HEK293 (cell line): ENCODE measurements around the gene TMEM179.

Source experiments
- ZNF169 ChIP-seq: fragments of 450-650 bp; formaldehyde crosslinking; IDR thresholded peaks from 2 replicates; pipeline ENCODE4 v1.5.1; 2016; ENCODE audit warnings: missing biosample characterization, missing genetic modification characterization
- ZNF521 ChIP-seq: fragments of 450-650 bp; formaldehyde crosslinking; IDR thresholded peaks from 2 replicates; pipeline ENCODE4 v1.5.1; 2017; ENCODE audit warnings: missing biosample characterization, mild to moderate bottlenecking, missing genetic modification characterization
- ZNF548 ChIP-seq: fragments of 450-650 bp; formaldehyde crosslinking; IDR thresholded peaks from 2 replicates; pipeline ENCODE4 v1.5.1; 2016; ENCODE audit warnings: missing biosample characterization, missing genetic modification characterization
- ZNF600 ChIP-seq: fragments of 450-650 bp; formaldehyde crosslinking; IDR thresholded peaks from 2 replicates; pipeline ENCODE4 v1.5.1; 2016; ENCODE audit warnings: missing biosample characterization, missing genetic modification characterization
- ZSCAN23 ChIP-seq: fragments of 450-650 bp; formaldehyde crosslinking; IDR thresholded peaks from 2 replicates; pipeline ENCODE4 v1.5.1; 2016; ENCODE audit warnings: missing biosample characterization, missing genetic modification characterization
- TF ChIP-seq, protein P1 (sequence below): fragments of 450-650 bp; formaldehyde crosslinking; IDR thresholded peaks from 2 replicates; pipeline ENCODE4 v1.5.1; 2016; ENCODE audit warnings: missing biosample characterization, missing genetic modification characterization
- TF ChIP-seq, protein P2 (sequence below): fragments of 450-650 bp; formaldehyde crosslinking; IDR thresholded peaks from 2 replicates; pipeline ENCODE4 v1.5.1; 2016; ENCODE audit warnings: missing biosample characterization, missing genetic modification characterization
- TF ChIP-seq, protein P3 (sequence below): fragments of 450-650 bp; formaldehyde crosslinking; IDR thresholded peaks from 2 replicates; pipeline ENCODE4 v1.5.1; 2016; ENCODE audit warnings: missing biosample characterization, missing genetic modification characterization, low read depth
- TF ChIP-seq, protein P4 (sequence below): fragments of 450-650 bp; formaldehyde crosslinking; IDR thresholded peaks from 2 replicates; pipeline ENCODE4 v1.5.1; 2016; ENCODE audit warnings: missing biosample characterization, missing genetic modification characterization, low read depth
- TF ChIP-seq, protein P5 (sequence below): fragments of 450-650 bp; formaldehyde crosslinking; IDR thresholded peaks from 2 replicates; pipeline ENCODE4 v1.5.1; 2016; ENCODE audit warnings: missing biosample characterization, missing genetic modification characterization, borderline replicate concordance

TMEM179 gene

DNA sequence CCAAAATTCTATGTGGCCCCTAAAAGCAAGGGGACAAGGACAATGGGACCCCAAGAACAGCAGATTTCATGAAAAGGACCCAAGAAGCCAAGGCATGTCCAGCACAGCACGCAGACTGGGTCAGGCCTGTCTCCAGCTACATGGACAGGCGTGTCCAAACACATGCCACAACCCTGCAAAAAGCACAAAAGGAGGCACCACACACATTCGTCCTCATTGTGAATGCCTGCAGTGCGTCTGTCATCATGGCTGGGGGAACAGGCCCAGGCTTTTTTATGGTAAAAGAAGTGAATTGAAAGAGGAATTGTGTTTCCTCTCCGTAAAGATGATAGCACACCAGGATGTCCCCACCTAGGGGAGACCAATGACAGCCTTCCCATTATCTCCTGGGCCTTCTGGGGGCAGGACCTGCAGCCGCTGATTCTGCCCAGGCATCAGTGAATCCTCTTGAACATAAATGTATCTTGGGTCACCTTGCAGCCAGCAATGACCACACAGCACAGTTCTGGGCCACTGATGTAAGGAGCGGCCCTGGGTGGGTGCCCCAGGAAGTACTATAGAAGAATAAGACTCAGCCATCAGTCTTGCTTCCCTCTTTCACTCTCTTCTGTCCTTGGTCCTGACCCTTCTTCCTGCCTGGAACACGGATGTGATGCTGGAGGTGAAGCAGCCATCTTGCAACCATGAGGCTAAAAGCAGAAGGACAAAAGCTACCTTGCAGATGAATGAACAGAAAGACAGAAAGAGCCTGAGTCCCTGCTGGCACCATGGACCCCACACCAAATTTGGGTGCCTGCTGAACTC lies 54.8 kb downstream of the TMEM179 start (continued):
- no peak for TF ChIP-seq ZNF169 (tag by site-specific recombination)
- TF ChIP-seq, protein P1, sequence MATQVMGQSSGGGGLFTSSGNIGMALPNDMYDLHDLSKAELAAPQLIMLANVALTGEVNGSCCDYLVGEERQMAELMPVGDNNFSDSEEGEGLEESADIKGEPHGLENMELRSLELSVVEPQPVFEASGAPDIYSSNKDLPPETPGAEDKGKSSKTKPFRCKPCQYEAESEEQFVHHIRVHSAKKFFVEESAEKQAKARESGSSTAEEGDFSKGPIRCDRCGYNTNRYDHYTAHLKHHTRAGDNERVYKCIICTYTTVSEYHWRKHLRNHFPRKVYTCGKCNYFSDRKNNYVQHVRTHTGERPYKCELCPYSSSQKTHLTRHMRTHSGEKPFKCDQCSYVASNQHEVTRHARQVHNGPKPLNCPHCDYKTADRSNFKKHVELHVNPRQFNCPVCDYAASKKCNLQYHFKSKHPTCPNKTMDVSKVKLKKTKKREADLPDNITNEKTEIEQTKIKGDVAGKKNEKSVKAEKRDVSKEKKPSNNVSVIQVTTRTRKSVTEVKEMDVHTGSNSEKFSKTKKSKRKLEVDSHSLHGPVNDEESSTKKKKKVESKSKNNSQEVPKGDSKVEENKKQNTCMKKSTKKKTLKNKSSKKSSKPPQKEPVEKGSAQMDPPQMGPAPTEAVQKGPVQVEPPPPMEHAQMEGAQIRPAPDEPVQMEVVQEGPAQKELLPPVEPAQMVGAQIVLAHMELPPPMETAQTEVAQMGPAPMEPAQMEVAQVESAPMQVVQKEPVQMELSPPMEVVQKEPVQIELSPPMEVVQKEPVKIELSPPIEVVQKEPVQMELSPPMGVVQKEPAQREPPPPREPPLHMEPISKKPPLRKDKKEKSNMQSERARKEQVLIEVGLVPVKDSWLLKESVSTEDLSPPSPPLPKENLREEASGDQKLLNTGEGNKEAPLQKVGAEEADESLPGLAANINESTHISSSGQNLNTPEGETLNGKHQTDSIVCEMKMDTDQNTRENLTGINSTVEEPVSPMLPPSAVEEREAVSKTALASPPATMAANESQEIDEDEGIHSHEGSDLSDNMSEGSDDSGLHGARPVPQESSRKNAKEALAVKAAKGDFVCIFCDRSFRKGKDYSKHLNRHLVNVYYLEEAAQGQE, result peak; percentile 91
- no peak for TF ChIP-seq ZNF548 (tag by site-specific recombination)
- TF ChIP-seq, protein P2, sequence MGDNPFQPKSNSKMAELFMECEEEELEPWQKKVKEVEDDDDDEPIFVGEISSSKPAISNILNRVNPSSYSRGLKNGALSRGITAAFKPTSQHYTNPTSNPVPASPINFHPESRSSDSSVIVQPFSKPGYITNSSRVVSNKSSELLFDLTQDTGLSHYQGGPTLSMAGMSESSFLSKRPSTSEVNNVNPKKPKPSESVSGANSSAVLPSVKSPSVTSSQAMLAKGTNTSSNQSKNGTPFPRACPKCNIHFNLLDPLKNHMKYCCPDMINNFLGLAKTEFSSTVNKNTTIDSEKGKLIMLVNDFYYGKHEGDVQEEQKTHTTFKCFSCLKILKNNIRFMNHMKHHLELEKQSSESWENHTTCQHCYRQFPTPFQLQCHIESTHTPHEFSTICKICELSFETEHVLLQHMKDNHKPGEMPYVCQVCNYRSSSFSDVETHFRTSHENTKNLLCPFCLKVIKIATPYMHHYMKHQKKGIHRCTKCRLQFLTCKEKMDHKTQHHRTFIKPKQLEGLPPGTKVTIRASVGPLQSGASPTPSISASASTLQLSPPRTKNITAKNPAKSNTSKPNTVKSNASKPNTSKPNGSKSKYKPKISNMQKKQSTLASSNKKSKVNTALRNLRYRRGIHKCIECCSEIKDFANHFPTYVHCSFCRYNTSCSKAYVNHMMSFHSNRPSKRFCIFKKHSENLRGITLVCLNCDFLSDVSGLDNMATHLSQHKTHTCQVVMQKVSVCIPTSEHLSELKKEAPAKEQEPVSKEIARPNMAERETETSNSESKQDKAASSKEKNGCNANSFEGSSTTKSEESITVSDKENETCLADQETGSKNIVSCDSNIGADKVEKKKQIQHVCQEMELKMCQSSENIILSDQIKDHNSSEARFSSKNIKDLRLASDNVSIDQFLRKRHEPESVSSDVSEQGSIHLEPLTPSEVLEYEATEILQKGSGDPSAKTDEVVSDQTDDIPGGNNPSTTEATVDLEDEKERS (tag by site-specific recombination), result peak; percentile 70; the same call in 1 of the 2 replicates
- TF ChIP-seq, protein P3, sequence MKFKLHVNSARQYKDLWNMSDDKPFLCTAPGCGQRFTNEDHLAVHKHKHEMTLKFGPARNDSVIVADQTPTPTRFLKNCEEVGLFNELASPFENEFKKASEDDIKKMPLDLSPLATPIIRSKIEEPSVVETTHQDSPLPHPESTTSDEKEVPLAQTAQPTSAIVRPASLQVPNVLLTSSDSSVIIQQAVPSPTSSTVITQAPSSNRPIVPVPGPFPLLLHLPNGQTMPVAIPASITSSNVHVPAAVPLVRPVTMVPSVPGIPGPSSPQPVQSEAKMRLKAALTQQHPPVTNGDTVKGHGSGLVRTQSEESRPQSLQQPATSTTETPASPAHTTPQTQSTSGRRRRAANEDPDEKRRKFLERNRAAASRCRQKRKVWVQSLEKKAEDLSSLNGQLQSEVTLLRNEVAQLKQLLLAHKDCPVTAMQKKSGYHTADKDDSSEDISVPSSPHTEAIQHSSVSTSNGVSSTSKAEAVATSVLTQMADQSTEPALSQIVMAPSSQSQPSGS (tag by site-specific recombination), result no peak
- TF ChIP-seq, protein P4, sequence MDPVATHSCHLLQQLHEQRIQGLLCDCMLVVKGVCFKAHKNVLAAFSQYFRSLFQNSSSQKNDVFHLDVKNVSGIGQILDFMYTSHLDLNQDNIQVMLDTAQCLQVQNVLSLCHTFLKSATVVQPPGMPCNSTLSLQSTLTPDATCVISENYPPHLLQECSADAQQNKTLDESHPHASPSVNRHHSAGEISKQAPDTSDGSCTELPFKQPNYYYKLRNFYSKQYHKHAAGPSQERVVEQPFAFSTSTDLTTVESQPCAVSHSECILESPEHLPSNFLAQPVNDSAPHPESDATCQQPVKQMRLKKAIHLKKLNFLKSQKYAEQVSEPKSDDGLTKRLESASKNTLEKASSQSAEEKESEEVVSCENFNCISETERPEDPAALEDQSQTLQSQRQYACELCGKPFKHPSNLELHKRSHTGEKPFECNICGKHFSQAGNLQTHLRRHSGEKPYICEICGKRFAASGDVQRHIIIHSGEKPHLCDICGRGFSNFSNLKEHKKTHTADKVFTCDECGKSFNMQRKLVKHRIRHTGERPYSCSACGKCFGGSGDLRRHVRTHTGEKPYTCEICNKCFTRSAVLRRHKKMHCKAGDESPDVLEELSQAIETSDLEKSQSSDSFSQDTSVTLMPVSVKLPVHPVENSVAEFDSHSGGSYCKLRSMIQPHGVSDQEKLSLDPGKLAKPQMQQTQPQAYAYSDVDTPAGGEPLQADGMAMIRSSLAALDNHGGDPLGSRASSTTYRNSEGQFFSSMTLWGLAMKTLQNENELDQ (tag by site-specific recombination), result no peak
- no peak for TF ChIP-seq ZSCAN23 (tag by site-specific recombination)
- TF ChIP-seq, protein P5, sequence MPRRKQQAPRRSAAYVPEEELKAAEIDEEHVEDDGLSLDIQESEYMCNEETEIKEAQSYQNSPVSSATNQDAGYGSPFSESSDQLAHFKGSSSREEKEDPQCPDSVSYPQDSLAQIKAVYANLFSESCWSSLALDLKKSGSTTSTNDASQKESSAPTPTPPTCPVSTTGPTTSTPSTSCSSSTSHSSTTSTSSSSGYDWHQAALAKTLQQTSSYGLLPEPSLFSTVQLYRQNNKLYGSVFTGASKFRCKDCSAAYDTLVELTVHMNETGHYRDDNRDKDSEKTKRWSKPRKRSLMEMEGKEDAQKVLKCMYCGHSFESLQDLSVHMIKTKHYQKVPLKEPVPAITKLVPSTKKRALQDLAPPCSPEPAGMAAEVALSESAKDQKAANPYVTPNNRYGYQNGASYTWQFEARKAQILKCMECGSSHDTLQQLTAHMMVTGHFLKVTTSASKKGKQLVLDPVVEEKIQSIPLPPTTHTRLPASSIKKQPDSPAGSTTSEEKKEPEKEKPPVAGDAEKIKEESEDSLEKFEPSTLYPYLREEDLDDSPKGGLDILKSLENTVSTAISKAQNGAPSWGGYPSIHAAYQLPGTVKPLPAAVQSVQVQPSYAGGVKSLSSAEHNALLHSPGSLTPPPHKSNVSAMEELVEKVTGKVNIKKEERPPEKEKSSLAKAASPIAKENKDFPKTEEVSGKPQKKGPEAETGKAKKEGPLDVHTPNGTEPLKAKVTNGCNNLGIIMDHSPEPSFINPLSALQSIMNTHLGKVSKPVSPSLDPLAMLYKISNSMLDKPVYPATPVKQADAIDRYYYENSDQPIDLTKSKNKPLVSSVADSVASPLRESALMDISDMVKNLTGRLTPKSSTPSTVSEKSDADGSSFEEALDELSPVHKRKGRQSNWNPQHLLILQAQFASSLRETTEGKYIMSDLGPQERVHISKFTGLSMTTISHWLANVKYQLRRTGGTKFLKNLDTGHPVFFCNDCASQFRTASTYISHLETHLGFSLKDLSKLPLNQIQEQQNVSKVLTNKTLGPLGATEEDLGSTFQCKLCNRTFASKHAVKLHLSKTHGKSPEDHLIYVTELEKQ (tag by site-specific recombination), result no peak
- no peak for TF ChIP-seq ZNF521 (tag by site-specific recombination)
- TF ChIP-seq ZNF600 (tag by site-specific recombination), result no peak
- TF ChIP-seq, all 188 proteins: peak for 4
